PC-3 (cell line): ENCODE measurements around the gene NXPH4. TPM values are rescaled to one million over a fixed set of nuclear protein-coding genes. Genes with fewer than 3 reads are reported as not detected.

Source experiments
- ATAC-seq: fragments of 200-7000 bp; cut with Tn5 transposase; 2 replicates; pipeline ENCODE4 v1.9.1; 2020; ENCODE audit warnings: mild to moderate bottlenecking, moderate library complexity
- BruUV-seq: library from RNA; stranded (reverse); fragments of 400-500 nt; replicated peaks from 2 replicates; lab custom pipeline; 2021; lab: Mats Ljungman, UMichigan
- CTCF ChIA-PET: fragments of 300-600 bp; sonication (Branson Sonifier 250); formaldehyde crosslinking; loops from one replicate; lab custom pipeline; 2022; ENCODE audit warnings: antibody characterized with exemption; lab: Charles Lee
- POLR2A ChIA-PET: fragments of 300-600 bp; sonication (Branson Sonifier 250); formaldehyde crosslinking; loops from one replicate; lab custom pipeline; 2022; ENCODE audit warnings: antibody characterized with exemption; ENCODE audit not compliant: unreplicated experiment; lab: Charles Lee
- DNase-seq: peaks from one replicate; pipeline ENCODE4 v3.0.0-alpha.2; 2015
- H2AFZ ChIP-seq: fragments of 300-600 bp; sonication (generic); 2 replicates; pipeline ENCODE4 v1.6.0; 2016; ENCODE audit warnings: antibody characterized with exemption, low read length
- H3F3A ChIP-seq: fragments of 300-600 bp; sonication (generic); one replicate; pipeline ENCODE4 v1.6.0; 2017; ENCODE audit warnings: antibody characterized with exemption, low read length, control low read depth, mild to moderate bottlenecking; ENCODE audit not compliant: unreplicated experiment
- H3K27ac ChIP-seq: fragments of 300-600 bp; sonication (generic); 2 replicates; pipeline ENCODE4 v1.5.1; 2016; ENCODE audit warnings: mild to moderate bottlenecking, low read length
- H3K27me3 ChIP-seq: fragments of 300-600 bp; sonication (generic); 2 replicates; pipeline ENCODE4 v1.6.1; 2016; ENCODE audit warnings: low read length, mixed read lengths
- H3K36me3 ChIP-seq: fragments of 300-600 bp; sonication (generic); 2 replicates; pipeline ENCODE4 v1.6.1; 2016; ENCODE audit warnings: low read depth, mixed run types, low read length, mixed read lengths
- H3K4me1 ChIP-seq: fragments of 300-600 bp; sonication (generic); 2 replicates; pipeline ENCODE4 v1.5.1; 2016; ENCODE audit warnings: low read length; ENCODE audit not compliant: insufficient read depth
- H3K4me2 ChIP-seq: fragments of 300-600 bp; sonication (generic); 2 replicates; pipeline ENCODE4 v1.6.0; 2016; ENCODE audit warnings: low read length
- H3K4me3 ChIP-seq: fragments of 300-600 bp; sonication (generic); 2 replicates; pipeline ENCODE4 v1.5.1; 2016; ENCODE audit warnings: mild to moderate bottlenecking, low read length, mixed read lengths
- H3K79me2 ChIP-seq: fragments of 300-600 bp; sonication (generic); 2 replicates; pipeline ENCODE4 v1.6.1; 2017; ENCODE audit warnings: low read length, mixed read lengths
- H3K9ac ChIP-seq: fragments of 300-600 bp; sonication (generic); 2 replicates; pipeline ENCODE4 v1.6.0; 2016; ENCODE audit warnings: mild to moderate bottlenecking, low read length
- H3K9me2 ChIP-seq: fragments of 300-600 bp; sonication (generic); replicated peaks from 2 replicates; pipeline ENCODE4 v1.6.1; 2016; ENCODE audit warnings: mixed run types, low read length, mixed read lengths
- H3K9me3 ChIP-seq: fragments of 300-600 bp; sonication (generic); 2 replicates; pipeline ENCODE4 v1.6.1; 2016; ENCODE audit warnings: low read length, mixed read lengths
- H4K20me1 ChIP-seq: fragments of 300-600 bp; sonication (generic); 2 replicates; pipeline ENCODE4 v1.6.1; 2016; ENCODE audit warnings: low read length, mixed read lengths
- EZH2 ChIP-seq: fragments of 300-600 bp; sonication (generic); IDR thresholded peaks from one replicate; pipeline ENCODE4 v1.6.1; 2017; ENCODE audit warnings: antibody characterized with exemption, mild to moderate bottlenecking, low read length; ENCODE audit not compliant: unreplicated experiment
- EZH2phosphoT487 ChIP-seq: fragments of 300-600 bp; sonication (generic); IDR thresholded peaks from 2 replicates; pipeline ENCODE4 v1.6.1; 2018; ENCODE audit warnings: mild to moderate bottlenecking, antibody characterized with exemption, low read length, borderline replicate concordance
- intact Hi-C: fragments of 100-400 bp; cut with micrococcal nuclease; formaldehyde crosslinking; loops from 2 replicates; pipeline ENCODE4 v1.9.0; 2023
- total RNA-seq: library from RNA; depleted of rRNA; stranded (reverse); fragments of >200 nt; gene quantifications from 2 replicates; pipeline ENCODE4 v1.2.3, GENCODE V29; 2014
- TF ChIP-seq, protein P1 (sequence below): fragments of 300-600 bp; sonication (generic); conservative IDR thresholded peaks from 2 replicates; pipeline ENCODE4 v1.5.1; 2017; ENCODE audit warnings: antibody characterized with exemption, low read depth, mild to moderate bottlenecking, low read length

Gene NXPH4
- total RNA-seq, 1 experiment from 2014 or later, result 15.1 TPM

DNA sequence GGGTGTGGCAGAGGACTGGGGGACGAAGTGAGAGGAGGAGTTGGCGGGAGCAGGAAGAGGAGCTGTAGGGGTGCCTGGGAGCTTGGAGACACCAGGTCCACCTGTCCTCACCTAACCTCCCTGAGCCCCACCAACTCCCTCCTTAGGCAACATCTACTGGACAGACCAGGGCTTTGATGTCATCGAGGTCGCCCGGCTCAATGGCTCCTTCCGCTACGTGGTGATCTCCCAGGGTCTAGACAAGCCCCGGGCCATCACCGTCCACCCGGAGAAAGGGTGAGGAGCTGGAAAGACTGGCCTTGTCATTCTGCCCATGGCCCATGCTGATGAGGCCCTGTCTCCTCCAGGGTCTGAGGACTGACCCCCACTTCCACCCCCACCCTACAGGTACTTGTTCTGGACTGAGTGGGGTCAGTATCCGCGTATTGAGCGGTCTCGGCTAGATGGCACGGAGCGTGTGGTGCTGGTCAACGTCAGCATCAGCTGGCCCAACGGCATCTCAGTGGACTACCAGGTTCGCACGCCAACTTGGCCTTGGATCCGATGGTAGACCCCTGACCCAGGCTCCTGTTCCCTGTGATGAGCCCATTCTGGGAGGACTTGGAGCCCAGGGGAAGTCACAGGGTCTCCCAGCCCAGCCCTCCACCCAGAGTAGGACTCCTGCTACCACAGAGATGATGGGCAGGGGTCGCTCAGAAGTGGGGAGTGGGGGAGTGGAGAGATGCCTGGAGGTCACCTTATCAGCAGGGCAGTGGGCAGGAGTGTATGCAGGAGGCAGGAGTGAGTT lies 32.5 kb upstream of the NXPH4 start:
- H3K9ac ChIP-seq, result no peak overlapping the region
- H3K9me3 ChIP-seq, result no peaks in the 10 kb centered on the region
- no peaks in the 10 kb centered on the region for H3F3A ChIP-seq
- no peak for DNase-seq
- H2AFZ ChIP-seq, result no peak overlapping the region
- TF ChIP-seq EZH2 (no peak), EZH2phosphoT487 (no peak)
- TF ChIP-seq, protein P1, sequence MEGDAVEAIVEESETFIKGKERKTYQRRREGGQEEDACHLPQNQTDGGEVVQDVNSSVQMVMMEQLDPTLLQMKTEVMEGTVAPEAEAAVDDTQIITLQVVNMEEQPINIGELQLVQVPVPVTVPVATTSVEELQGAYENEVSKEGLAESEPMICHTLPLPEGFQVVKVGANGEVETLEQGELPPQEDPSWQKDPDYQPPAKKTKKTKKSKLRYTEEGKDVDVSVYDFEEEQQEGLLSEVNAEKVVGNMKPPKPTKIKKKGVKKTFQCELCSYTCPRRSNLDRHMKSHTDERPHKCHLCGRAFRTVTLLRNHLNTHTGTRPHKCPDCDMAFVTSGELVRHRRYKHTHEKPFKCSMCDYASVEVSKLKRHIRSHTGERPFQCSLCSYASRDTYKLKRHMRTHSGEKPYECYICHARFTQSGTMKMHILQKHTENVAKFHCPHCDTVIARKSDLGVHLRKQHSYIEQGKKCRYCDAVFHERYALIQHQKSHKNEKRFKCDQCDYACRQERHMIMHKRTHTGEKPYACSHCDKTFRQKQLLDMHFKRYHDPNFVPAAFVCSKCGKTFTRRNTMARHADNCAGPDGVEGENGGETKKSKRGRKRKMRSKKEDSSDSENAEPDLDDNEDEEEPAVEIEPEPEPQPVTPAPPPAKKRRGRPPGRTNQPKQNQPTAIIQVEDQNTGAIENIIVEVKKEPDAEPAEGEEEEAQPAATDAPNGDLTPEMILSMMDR, result no peak
- H3K4me2 ChIP-seq, result no peak overlapping the region
- ChIA-PET POLR2A (no interaction called here), CTCF (no interaction called here)
- no peak overlapping the region for H3K27ac ChIP-seq
- peaks cover 6% of the 10 kb centered on the region; the same call in 1 of the 2 replicates for H3K36me3 ChIP-seq
- peaks cover 9% of the 10 kb centered on the region; the same call in 1 of the 2 replicates for H3K4me1 ChIP-seq
- H3K27me3 ChIP-seq, result no peaks in the 10 kb centered on the region
- no peaks in the 10 kb centered on the region for H3K79me2 ChIP-seq
- H3K4me3 ChIP-seq, result no peak overlapping the region
- no TSS peak for BruUV-seq
- no peaks in the 10 kb centered on the region for H3K9me2 ChIP-seq
- ATAC-seq, result no peak
- intact Hi-C loops, result loop anchor here (1.0 to 5.0 kb wide), 2 partner anchors 60 to 117 kb away; no protein-coding TSS in a partner anchor
- H4K20me1 ChIP-seq, result no peaks in the 10 kb centered on the region

DNA sequence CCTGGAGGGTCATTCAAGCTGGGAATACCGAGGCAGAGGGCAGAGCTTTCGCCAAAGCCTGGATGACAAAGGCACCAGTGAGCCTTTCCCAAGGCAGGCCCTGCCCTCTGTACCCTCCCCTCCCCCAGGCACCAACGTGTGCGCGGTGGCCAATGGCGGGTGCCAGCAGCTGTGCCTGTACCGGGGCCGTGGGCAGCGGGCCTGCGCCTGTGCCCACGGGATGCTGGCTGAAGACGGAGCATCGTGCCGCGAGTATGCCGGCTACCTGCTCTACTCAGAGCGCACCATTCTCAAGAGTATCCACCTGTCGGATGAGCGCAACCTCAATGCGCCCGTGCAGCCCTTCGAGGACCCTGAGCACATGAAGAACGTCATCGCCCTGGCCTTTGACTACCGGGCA lies 31.2 kb upstream of the NXPH4 start:
- peaks cover 6% of the 10 kb centered on the region; the same call in 1 of the 2 replicates for H3K36me3 ChIP-seq
- H3K4me3 ChIP-seq, result no peak overlapping the region
- no peaks in the 10 kb centered on the region for H3F3A ChIP-seq
- DNase-seq (no peak), ATAC-seq (no peak)
- TF ChIP-seq EZH2, result no peak
- no peak overlapping the region for H2AFZ ChIP-seq
- ChIA-PET CTCF (interaction anchor here (0.6 kb wide), 1 partner anchor 106 kb away, joined by 3 read pairs; no protein-coding TSS in a partner anchor), POLR2A (no interaction called here)
- no peaks in the 10 kb centered on the region for H3K27me3 ChIP-seq
- H3K4me2 ChIP-seq, result no peak overlapping the region
- no peaks in the 10 kb centered on the region for H3K79me2 ChIP-seq
- peaks cover 9% of the 10 kb centered on the region; the same call in 1 of the 2 replicates for H3K4me1 ChIP-seq
- H3K9me3 ChIP-seq, result no peaks in the 10 kb centered on the region
- no peak overlapping the region for H3K9ac ChIP-seq
- intact Hi-C loops, result no loop called here
- H3K9me2 ChIP-seq, result no peaks in the 10 kb centered on the region
- no peak overlapping the region for H3K27ac ChIP-seq
- H4K20me1 ChIP-seq, result no peaks in the 10 kb centered on the region
- no TSS peak for BruUV-seq

DNA sequence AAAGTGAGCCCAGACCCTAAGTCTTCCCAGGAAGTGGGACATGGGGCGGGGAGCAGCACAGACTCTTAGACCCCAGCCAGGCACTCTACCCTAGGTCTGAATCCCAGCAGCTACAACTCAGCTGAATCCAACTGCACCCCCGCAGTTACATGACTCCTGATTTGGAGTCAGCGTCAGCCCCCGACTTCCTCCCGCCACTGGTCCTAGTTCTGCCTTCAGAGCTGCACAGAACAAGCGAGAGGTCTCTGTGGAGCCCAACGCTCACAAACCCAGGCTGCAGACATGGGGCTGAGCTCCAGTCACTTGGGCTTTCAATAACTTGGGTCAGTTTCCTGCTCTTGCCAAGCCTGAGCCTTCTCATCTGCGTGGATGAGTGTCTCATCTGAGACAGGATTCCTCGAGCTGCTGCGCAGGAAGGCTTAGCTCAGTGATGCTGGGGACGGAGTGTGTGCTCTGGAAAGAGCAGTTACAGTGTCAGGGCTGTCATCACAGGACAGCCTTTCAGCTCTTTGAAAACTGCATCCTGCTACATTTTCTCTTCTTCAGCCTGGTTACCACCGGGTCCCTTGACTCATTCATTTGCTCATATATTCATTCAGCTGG lies 30.6 kb upstream of the NXPH4 start:
- H4K20me1 ChIP-seq, result no peaks in the 10 kb centered on the region
- no peak overlapping the region for H3K27ac ChIP-seq
- no peak for DNase-seq
- H2AFZ ChIP-seq, result no peak overlapping the region
- POLR2A ChIA-PET, result no interaction called here
- CTCF ChIA-PET, result interaction anchor here (0.6 kb wide), 1 partner anchor 106 kb away, joined by 3 read pairs; no protein-coding TSS in a partner anchor
- no peaks in the 10 kb centered on the region for H3K9me3 ChIP-seq
- H3K9me2 ChIP-seq, result no peaks in the 10 kb centered on the region
- H3K4me3 ChIP-seq, result no peak overlapping the region
- BruUV-seq, result no TSS peak
- H3K79me2 ChIP-seq, result no peaks in the 10 kb centered on the region
- no peaks in the 10 kb centered on the region for H3F3A ChIP-seq
- H3K4me1 ChIP-seq, result peaks cover 9% of the 10 kb centered on the region; the same call in 1 of the 2 replicates
- H3K27me3 ChIP-seq, result no peaks in the 10 kb centered on the region
- TF ChIP-seq, protein P1, result no peak
- no peak for TF ChIP-seq EZH2
- TF ChIP-seq EZH2phosphoT487, result no peak
- no peak overlapping the region for H3K9ac ChIP-seq
- intact Hi-C loops, result no loop called here
- H3K4me2 ChIP-seq, result no peak overlapping the region
- ATAC-seq, result no peak
- peaks cover 6% of the 10 kb centered on the region; the same call in 1 of the 2 replicates for H3K36me3 ChIP-seq
